HepG2 (cell line): ENCODE data around the gene ZNF8.

ENCODE experiments used
- CEBPB ChIP-seq: IDR thresholded peaks from 2 replicates; pipeline ENCODE4 v1.6.1; 2011; ENCODE audit warnings: low read depth, low read length, improper control_type of control experiment, borderline replicate concordance
- PAX8 ChIP-seq: sonication (generic); formaldehyde crosslinking; IDR thresholded peaks from 2 replicates; pipeline ENCODE4 v1.8.0; 2022; ENCODE audit warnings: mild to moderate bottlenecking, missing genetic modification reagents, borderline replicate concordance
- PHF8 ChIP-seq: sonication (generic); formaldehyde crosslinking; IDR thresholded peaks from 2 replicates; pipeline ENCODE4 v1.5.0; 2020; ENCODE audit warnings: missing genetic modification reagents
- ZNF335 ChIP-seq: sonication (generic); formaldehyde crosslinking; IDR thresholded peaks from 2 replicates; pipeline ENCODE4 v1.4.0; 2020; ENCODE audit warnings: missing genetic modification reagents
- ZNF383 ChIP-seq: sonication (generic); formaldehyde crosslinking; IDR thresholded peaks from 2 replicates; pipeline ENCODE4 v1.4.0; 2020; ENCODE audit warnings: missing genetic modification reagents, mild to moderate bottlenecking, borderline replicate concordance
- TF ChIP-seq, protein P1 (sequence below): IDR thresholded peaks from 2 replicates; pipeline ENCODE4 v1.6.1; 2016; ENCODE audit warnings: low read depth
- TF ChIP-seq, protein P2 (sequence below): sonication (generic); formaldehyde crosslinking; IDR thresholded peaks from 2 replicates; pipeline ENCODE4 v1.8.1; 2023; ENCODE audit warnings: mild to moderate bottlenecking, missing genetic modification reagents, borderline replicate concordance

DNA sequence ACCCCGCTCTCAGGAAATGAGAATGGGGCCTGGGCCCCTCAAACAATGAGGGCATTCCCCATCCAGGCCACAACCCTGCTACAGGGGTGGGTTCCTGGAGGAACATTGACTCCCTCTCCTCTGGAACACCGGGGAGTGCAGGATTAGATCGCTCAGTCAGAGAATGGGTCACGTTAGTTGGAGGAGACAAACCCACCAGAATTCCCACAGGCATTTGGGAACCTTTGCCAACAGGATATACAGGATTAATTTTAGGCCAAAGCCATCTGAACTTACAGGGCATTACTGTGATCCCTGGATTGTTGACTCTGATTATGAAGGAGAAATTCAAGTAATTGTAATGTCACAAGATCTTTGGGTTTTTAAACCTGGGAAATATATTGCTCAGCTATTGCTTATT lies 29.0 kb downstream of the ZNF8 start:
- TF ChIP-seq, protein P1, sequence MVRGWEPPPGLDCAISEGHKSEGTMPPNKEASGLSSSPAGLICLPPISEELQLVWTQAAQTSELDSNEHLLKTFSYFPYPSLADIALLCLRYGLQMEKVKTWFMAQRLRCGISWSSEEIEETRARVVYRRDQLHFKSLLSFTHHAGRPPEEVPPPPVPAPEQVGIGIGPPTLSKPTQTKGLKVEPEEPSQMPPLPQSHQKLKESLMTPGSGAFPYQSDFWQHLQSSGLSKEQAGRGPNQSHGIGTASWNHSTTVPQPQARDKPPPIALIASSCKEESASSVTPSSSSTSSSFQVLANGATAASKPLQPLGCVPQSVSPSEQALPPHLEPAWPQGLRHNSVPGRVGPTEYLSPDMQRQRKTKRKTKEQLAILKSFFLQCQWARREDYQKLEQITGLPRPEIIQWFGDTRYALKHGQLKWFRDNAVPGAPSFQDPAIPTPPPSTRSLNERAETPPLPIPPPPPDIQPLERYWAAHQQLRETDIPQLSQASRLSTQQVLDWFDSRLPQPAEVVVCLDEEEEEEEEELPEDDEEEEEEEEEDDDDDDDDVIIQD (CRISPR knock-in tag) = no peak
- TF ChIP-seq PAX8 (CRISPR knock-in tag) = no peak
- TF ChIP-seq ZNF335 = no peak
- no peak for TF ChIP-seq PHF8 (CRISPR knock-in tag)
- TF ChIP-seq, protein P2, sequence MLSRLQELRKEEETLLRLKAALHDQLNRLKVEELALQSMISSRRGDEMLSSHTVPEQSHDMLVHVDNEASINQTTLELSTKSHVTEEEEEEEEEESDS (CRISPR knock-in tag) = no peak
- no peak for TF ChIP-seq ZNF383
- TF ChIP-seq CEBPB = no peak
